GM21723 (cell line): ENCODE data around the gene ZC3H12C.
"Not testable (repeated sequence)": the region's sequence is repeated elsewhere in the genome, so short reads cannot be mapped to it uniquely, and the experiment has no call there.

Source experiments
- ATAC-seq: cut with Tn5 transposase; IDR thresholded peaks from one replicate; pipeline ENCODE4 v1.9.1; 2021; ENCODE audit warnings: mild to moderate bottlenecking, moderate library complexity; ENCODE audit not compliant: unreplicated experiment

Gene ZC3H12C

GRCh38 chr11:110208678-110209312, 115.6 kb downstream of the ZC3H12C start:
- ATAC-seq, result not testable (repeated sequence)

- not testable (repeated sequence) for ATAC-seq
These were observed 116.1 kb downstream of the ZC3H12C start for GRCh38 chr11:110209313-110209694.

- no peak for ATAC-seq
These were observed 124.2 kb downstream of the ZC3H12C start for GRCh38 chr11:110217223-110217877.

GRCh38 chr11:110217936-110218335, 124.7 kb downstream of the ZC3H12C start:
- ATAC-seq, result no peak

GRCh38 chr11:110219006-110219785, 126.0 kb downstream of the ZC3H12C start:
- ATAC-seq, result no peak
